GM19468 (cell line): Measurements from ENCODE around the gene H6PD.

Experiments used
- ATAC-seq: cut with Tn5 transposase; IDR thresholded peaks from one replicate; pipeline ENCODE4 v1.9.1; 2021; ENCODE audit warnings: mild to moderate bottlenecking, moderate library complexity, moderate number of reproducible peaks; ENCODE audit not compliant: unreplicated experiment; ENCODE audit errors: extremely low read depth

H6PD gene

GRCh38 chr1:9312168-9312720, 77.7 kb downstream of the H6PD start:
- ATAC-seq, result no peak

GRCh38 chr1:9313576-9313975, 79.0 kb downstream of the H6PD start:
- no peak for ATAC-seq

DNA sequence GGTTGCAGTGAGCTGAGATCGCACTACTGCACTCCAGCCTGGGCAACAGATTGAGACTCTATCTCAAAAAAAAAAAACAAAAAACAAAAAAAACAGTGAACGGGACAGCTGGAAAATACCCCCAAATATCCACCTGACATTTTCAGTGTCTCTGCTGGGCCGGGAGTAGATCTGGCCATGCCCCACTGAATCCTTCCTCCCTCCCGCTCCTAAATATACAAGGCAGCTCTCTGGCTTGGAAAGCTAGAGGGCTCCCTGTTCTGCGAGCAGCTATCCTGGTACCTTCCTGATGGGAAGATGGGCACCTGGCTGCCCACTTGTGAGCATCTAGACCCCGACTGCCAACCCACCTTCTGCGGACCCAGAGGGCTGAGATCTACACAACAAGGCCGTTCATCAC, 79.5 kb downstream of the H6PD start:
- ATAC-seq, result no peak

DNA sequence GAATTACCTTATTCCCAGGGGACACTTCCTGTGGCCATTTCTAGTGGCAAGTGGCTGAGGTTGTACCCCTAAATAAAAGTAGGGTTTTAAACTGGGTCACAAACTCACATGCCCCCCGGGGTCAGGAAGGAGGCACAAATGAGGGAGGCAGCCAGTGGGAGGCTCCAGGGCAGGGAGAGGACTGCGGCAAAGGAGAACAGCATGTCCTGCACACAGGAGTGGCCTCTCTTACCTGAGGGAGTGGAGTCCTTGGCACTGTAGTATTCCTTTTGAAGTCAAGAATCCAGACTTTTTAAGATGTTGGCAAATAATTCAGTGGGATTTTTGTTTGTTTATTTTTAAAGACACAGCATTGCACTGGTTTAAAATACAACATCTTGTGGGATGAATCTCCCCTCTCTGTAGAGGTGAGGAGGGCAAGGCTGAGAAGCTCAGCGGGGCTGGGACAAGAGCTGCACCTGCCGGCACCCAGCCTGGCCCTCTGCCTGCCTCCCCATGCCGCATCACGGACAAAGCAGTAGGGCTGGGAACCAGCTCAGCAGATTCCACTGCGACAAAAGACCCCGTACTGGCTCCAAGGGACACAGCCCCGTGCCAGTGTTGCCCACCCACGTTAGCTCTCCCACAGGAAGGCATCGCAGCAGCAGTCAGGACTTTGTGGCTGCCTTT, 80.3 kb downstream of the H6PD start:
- ATAC-seq, result no peak

DNA sequence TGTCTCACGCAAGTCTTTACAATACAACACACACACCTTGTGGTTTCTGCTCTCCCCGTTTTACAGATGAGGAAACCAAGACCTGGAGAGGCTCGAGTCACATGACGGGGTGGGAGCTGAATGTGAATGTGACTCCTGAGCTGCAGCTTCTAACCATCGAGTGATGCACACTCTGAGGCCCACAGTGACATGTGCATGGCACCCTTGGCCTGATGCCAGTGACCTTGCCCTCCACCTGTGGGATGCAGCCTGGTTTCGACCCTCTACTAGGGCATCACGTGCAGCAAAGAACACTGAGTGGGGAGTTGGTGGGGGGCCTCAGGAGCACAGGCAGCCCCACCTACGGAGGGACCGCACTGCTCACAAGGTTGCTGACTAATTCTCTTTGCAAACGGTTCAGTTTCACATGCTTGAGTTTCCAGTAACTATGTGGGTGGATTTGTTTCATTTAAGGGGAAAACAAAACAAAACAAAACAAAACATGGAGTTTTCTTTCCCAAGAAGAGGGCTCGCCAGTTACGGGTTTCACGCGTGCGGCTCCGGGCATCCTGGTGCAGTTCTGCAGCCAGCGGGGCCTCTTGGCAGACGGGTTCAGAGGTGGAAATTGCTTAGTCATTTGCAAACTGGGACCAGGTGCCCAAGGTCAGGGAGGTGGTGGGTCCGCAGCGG, 81.0 kb downstream of the H6PD start:
- ATAC-seq, result no peak

DNA sequence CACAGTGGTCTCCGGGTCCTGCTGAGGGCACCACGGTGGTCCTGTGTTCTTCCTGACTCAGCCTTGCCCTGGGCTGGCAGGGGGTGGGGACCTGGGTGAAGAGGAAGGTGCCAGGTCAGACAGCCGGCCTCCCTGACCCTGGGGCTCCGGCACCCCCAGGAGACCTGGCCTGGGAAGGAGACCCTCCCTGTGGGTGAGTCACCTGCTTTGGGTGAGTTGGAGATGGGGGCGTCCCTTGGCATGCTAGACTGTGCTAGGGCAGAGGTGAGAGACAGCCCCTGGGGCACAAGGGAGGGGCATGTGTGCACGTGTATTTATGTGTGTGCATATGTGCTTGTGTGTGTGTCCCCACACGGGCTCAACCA, 81.5 kb downstream of the H6PD start:
- no peak for ATAC-seq

DNA sequence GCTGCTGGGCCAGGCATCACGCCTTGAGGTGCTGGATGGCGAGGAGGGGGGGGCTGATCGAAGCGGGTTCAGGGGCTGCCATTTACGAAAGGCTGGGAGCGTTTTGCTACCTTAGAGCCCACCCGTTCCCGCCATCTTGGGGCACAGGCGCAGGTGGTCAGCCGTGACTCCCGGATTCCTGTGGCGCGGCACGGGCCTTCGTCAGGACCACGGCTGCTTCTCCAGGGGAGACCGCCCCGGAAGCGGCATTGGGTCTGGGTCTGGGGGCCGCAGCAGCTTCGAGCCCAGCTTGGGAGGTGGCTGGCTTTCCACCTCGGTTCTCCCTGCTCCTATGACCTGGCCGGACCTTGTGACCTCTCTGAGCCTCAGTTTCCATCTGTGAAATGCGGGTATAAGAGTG, 81.9 kb downstream of the H6PD start:
- no peak for ATAC-seq

DNA sequence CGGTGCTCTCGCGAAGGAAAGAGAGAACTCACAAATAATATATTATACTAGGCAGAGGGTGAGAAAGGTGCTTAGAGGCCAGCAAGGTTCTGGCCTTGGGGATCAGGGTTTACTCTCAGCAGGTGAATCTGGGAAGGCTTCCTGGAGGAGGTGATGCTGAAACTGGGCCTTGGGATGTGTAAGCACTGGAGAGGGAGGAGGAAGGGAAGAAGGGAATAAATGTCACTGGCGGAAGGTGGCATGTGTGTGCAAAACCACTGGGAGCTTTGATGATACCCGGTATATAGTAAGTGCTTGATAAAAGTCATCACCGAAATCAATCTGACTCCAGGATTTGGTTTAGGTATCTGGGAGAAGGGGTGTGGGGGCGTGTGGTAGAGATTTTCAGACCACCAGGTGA, 82.5 kb downstream of the H6PD start:
- no peak for ATAC-seq

GRCh38 chr1:9317591-9318417, 83.2 kb downstream of the H6PD start:
- no peak for ATAC-seq

DNA sequence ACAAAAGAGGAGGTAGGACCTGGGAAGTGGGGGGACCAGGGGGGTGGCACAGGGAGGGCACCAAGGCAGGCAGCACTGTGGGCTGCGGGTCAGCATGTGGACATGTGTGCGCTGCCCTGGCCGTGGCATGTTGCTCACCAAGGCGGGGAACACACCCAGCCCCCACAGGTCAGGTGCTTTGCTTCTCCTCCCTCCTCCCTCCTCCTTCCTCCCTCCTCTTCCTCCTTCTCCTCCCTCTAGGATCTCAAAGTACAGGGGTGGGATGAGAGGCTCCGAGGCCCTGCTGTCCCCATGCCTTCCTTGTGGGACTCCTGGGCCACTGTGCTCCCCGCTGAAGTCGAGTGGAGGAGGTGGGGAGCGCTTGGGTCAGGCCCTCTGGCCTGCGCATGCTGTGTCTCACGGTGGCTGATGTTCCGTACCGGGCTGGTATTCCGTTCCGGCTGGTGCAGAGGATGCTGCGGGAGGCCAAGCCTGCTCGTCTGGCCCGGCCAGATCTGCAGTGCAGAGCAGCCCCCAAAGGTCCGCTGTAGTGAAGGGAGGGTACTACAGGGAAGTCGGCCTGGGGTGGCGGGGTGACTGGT, 84.7 kb downstream of the H6PD start:
- ATAC-seq, result no peak

GRCh38 chr1:9319789-9320519, 85.4 kb downstream of the H6PD start:
- no peak for ATAC-seq
